Mucosa of descending colon (tissue), 3 donors: ENCODE results near the gene CRY1. TPM values are rescaled to one million over a fixed set of nuclear protein-coding genes. Genes with fewer than 3 reads are reported as not detected.
"Not testable (repeated sequence)": the region's sequence is repeated elsewhere in the genome, so short reads cannot be mapped to it uniquely, and the experiment has no call there.

Experiments
- ATAC-seq: fragments of 200-7000 bp; cut with Tn5 transposase; one replicate; pipeline ENCODE4 v1.9.1; 2020; ENCODE audit warnings: mild to moderate bottlenecking, moderate library complexity
- DNase-seq, 3 donors: peaks; one replicate each; pipeline ENCODE4 v3.0.0-alpha.2; 2020
- H3K36me3 ChIP-seq: fragments of 200-600 bp; one replicate; pipeline ENCODE4 v1.8.0; 2021; ENCODE audit warnings: low read depth, mild to moderate bottlenecking
- H3K4me1 ChIP-seq: fragments of 200-600 bp; one replicate; pipeline ENCODE4 v1.8.0; 2021; ENCODE audit warnings: low read depth, mild to moderate bottlenecking
- H3K4me3 ChIP-seq: fragments of 200-600 bp; one replicate; pipeline ENCODE4 v1.8.0; 2021; ENCODE audit warnings: mild to moderate bottlenecking
- H3K9me3 ChIP-seq: fragments of 200-600 bp; one replicate; pipeline ENCODE4 v1.8.0; 2021; ENCODE audit warnings: mild to moderate bottlenecking
- intact Hi-C, 2 donors: fragments of 100-400 bp; cut with DNase I in 1 of 2; cut with micrococcal nuclease in 1 of 2; formaldehyde crosslinking; loops; one replicate each; pipeline versions ENCODE4 v1.11.0 to v1.11.1; 2022; cut with DNase I, micrococcal nuclease
- total RNA-seq, 3 donors: library from RNA; stranded (reverse); fragmentation: NEBNext Ultra II Directional in 2 of 3; extraction: Animal tissue kit (Norgen Biotek cat#: 25700) in 2 of 3; gene quantifications; one replicate each; pipeline versions ENCODE4 v1.2.1 to v1.2.4, GENCODE V29; 2021 to 2023
- TF ChIP-seq, protein P1 (sequence below): fragments of 200-600 bp; IDR thresholded peaks from one replicate; pipeline ENCODE4 v1.8.0; 2022; ENCODE audit warnings: antibody characterized with exemption, mild to moderate bottlenecking
- donor health status: DM: no; HTN: no; CAD: no; lungs with moderate emphysema.
- donor health status: DM: no; HTN: no; CAD: no.
- donor health status: DM: no; HTN: yes; CAD: no.

Gene CRY1
- total RNA-seq, 3 donors from 2014 or later, result 11.4 to 22.8 (median 15.5) TPM

DNA sequence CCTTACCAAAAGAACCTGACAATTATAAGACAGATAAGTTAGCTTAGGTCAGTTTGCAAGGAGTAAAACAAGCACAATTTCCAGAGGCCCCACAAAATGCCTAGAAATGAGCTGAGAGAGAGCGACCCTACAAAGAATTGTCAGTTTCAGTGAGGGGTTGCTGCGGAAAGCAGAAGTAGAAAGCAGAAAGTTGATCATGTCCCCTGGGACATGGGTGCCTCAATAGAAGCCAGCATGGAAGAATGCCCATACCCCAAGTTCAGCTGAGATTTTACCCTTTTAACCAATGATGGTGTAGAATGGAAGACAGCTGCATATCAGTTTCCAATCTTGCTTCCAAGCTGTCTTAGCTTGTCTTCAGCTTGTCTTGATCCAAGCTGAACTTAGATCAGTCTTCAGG lies 21.8 kb upstream of the CRY1 start:
- DNase-seq, result no peak
- Histone ChIP-seq H3K4me3 (no peak overlapping the region), H3K4me1 (peaks cover 10% of the 10 kb centered on the region), H3K36me3 (no peaks in the 10 kb centered on the region), H3K9me3 (no peaks in the 10 kb centered on the region)
- TF ChIP-seq, protein P1, sequence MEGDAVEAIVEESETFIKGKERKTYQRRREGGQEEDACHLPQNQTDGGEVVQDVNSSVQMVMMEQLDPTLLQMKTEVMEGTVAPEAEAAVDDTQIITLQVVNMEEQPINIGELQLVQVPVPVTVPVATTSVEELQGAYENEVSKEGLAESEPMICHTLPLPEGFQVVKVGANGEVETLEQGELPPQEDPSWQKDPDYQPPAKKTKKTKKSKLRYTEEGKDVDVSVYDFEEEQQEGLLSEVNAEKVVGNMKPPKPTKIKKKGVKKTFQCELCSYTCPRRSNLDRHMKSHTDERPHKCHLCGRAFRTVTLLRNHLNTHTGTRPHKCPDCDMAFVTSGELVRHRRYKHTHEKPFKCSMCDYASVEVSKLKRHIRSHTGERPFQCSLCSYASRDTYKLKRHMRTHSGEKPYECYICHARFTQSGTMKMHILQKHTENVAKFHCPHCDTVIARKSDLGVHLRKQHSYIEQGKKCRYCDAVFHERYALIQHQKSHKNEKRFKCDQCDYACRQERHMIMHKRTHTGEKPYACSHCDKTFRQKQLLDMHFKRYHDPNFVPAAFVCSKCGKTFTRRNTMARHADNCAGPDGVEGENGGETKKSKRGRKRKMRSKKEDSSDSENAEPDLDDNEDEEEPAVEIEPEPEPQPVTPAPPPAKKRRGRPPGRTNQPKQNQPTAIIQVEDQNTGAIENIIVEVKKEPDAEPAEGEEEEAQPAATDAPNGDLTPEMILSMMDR, result no peak
- intact Hi-C loops, result no loop called here
- no peak for ATAC-seq

DNA sequence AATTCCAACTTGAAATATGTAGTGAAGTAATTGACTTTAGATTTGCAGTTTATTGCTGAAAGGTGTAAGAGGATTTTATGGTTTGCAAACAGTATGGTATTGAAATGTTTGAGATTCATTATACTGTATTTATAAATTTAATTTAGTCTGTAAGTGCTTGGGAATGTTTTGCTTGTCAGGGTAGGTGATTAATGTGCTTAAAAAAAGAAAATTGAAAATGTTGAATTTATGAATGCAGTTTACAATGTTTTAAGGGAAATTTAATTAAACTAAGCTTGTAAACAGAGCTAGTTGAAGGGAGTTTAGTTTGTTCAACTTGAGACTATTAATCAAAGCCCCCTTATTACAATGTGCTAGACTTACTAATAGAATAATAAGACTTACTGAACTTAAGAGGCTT lies 18.0 kb upstream of the CRY1 start:
- DNase-seq (no peak), ATAC-seq (no peak)
- TF ChIP-seq, protein P1, result no peak
- peaks cover 7% of the 10 kb centered on the region for H3K4me1 ChIP-seq
- no peak overlapping the region for H3K4me3 ChIP-seq
- intact Hi-C loops, result no loop called here
- no peaks in the 10 kb centered on the region for H3K9me3 ChIP-seq
- H3K36me3 ChIP-seq, result no peaks in the 10 kb centered on the region

DNA sequence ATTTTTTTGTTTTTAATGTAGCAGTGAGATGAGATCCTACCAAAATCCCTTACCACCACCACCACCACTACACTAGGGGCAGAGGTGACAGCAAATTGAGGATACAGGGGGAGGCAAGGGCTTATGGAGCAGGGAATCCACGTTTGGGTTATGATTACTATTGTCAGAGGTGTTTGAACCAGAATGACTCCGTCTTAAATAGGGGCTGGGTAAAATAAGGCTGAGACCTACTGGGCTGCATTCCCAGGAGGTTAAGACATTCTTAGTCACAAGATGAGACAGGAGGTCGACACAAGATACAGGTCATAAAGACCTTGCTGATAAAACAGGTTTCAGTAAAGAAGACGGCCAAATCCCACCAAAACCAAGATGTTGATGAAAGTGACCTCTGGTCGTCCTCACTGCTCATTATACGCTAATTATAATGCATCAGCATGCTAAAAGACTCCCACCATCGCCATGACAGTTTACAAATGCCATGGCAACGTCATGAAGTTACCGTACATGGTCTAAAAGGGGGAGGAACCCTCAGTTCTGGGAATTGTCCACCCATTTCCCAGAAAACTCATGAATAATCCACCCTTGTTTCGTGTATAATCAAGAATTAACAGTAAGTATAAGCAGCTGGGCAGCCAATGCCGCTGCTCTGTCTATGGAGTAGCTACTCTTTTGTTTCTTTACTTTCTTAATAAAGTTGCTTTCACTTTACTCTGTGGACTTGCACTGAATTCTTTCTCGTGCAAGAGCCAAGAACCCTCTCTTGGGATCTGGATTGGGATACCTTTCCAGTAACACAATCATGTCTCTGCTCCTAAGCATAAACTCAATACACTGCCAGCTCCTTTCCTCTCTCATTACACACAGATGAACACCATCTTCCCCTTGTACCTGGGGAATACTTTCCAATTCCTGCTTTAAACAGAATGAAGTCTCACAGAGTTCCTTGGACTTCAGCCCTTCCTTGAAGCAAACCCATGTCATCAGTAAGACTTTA lies 16.7 kb upstream of the CRY1 start:
- H3K4me1 ChIP-seq, result peaks cover 7% of the 10 kb centered on the region
- H3K4me3 ChIP-seq, result no peak overlapping the region
- H3K9me3 ChIP-seq, result no peaks in the 10 kb centered on the region
- DNase-seq (no peak), ATAC-seq (peak; percentile 52)
- intact Hi-C loops, result no loop called here
- H3K36me3 ChIP-seq, result no peaks in the 10 kb centered on the region
- TF ChIP-seq, protein P1, result no peak

DNA sequence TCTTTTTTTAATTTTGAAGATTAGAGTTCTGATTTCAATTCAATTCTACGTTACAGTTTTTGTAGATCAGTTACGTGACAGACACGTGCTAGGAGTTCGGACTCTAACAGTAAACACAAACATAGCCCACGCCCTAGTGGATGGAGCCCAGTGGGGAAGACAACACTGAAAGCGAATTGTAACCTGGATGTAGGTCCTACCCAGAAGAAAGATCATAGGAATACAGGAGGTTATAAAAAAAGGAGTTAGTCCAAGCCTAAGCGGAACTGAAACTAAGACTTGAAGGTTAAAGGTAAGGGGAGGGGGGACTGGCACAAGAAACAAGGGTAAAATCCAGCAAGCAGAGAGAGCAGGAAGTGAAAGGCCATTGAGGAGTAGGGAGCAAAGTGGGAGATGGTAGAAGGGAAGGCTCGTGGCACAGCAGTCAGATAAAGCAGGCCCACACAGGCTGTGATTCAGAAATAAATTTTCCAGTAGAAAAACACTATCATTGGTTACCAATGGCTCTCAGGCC lies 15.7 kb upstream of the CRY1 start:
- ATAC-seq (peak; percentile 73), DNase-seq (no peak)
- intact Hi-C loops, result no loop called here
- no peaks in the 10 kb centered on the region for H3K36me3 ChIP-seq
- H3K9me3 ChIP-seq, result no peaks in the 10 kb centered on the region
- no peak overlapping the region for H3K4me3 ChIP-seq
- TF ChIP-seq, protein P1, result no peak
- H3K4me1 ChIP-seq, result peaks cover 7% of the 10 kb centered on the region

DNA sequence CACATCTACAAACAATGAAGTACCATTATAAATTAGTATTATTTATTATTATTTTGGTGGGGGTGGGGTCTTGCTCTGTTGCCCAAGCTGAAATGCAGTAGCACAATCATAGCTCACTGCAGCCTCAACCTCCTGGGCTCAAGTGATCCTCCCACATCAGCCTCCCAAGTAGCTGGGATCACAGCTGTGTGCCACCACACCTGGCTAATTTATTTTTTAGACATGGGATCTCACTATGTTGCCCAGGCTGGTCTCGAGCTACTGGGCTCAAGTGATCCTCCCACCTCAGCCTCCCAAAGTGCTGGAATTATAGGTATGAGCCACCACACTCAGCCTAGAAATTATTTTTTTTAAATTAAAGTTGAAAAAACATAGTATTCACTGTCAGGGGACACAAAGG lies 15.0 kb upstream of the CRY1 start:
- H3K36me3 ChIP-seq, H3K9me3 ChIP-seq, H3K4me3 ChIP-seq, intact Hi-C loops, H3K4me1 ChIP-seq, DNase-seq, ATAC-seq: not testable (repeated sequence)

DNA sequence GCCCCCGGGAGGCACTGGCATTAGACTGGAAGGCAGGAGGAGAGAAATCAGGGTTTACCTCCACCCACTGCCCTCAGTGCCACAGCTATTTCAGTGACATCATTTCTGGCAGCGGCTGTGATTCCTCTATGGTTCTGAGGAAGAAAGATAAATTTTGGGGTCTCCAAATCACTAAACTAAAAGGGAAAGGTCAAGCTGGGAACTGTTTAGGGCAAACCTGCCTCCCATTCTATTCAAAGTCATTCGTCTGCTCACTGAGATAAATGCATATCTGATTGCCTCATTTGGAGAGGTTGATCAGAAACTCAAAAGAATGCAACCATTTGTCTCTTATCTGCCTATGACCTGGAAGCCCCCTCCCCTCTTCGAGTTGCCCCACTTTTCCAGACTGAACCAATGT lies 14.0 kb upstream of the CRY1 start:
- intact Hi-C loops, result no loop called here
- ATAC-seq, result no peak
- DNase-seq, result no peak
- peaks cover 7% of the 10 kb centered on the region for H3K4me1 ChIP-seq
- no peaks in the 10 kb centered on the region for H3K36me3 ChIP-seq
- H3K9me3 ChIP-seq, result no peaks in the 10 kb centered on the region
- TF ChIP-seq, protein P1, result no peak
- no peak overlapping the region for H3K4me3 ChIP-seq
